ENCODE measurements around the gene CRYBG1.

The CRYBG1 gene

GRCh38 chr6:106448000-106448426, 87.5 kb downstream of the CRYBG1 start:
- Histone ChIP-seq H3K9ac (ENCODE audit: low read depth, low read length) (no peak overlapping the region), H3K27me3 (ENCODE audit: control insufficient read depth, insufficient read depth, low read length) (no peaks in the 10 kb centered on the region), H3K9me3 (ENCODE audit: control insufficient read depth, insufficient read depth, low read length) (no peaks in the 10 kb centered on the region), H3K4me3 (ENCODE audit: low read depth, low read length) (no peak overlapping the region), H3K36me3 (ENCODE audit: control insufficient read depth, insufficient read depth, low read length) (no peaks in the 10 kb centered on the region), H3K4me1 (ENCODE audit: control insufficient read depth, insufficient read depth, low read length) (peaks cover 8% of the 10 kb centered on the region; the same call in 1 of the 2 replicates), H3K27ac (ENCODE audit: low read depth, low read length) (no peak overlapping the region)

DNA sequence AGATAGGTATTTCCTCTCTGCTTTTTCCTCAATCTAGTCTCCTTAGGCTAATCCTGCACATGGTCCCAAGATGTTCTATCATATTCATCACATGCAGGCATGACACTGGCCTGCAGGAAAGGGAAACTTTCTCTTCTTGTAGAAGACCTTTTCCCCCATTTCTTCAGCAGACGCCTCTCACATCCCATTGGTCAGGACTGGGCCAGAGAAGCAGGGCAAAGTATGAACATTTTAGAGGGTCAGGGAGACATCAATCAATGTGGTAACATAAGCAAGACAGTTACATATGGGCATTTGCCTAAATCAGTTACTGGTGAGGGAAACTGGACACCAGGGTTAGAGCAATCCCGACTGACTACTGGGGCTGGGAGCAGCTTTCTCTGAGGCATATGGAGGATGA, 90.1 kb downstream of the CRYBG1 start:
- Histone ChIP-seq H3K27ac (ENCODE audit: low read depth, low read length) (no peak overlapping the region), H3K36me3 (ENCODE audit: control insufficient read depth, insufficient read depth, low read length) (no peaks in the 10 kb centered on the region), H3K9ac (ENCODE audit: low read depth, low read length) (no peak overlapping the region), H3K27me3 (ENCODE audit: control insufficient read depth, insufficient read depth, low read length) (no peaks in the 10 kb centered on the region), H3K4me3 (ENCODE audit: low read depth, low read length) (no peak overlapping the region), H3K9me3 (ENCODE audit: control insufficient read depth, insufficient read depth, low read length) (no peaks in the 10 kb centered on the region), H3K4me1 (ENCODE audit: control insufficient read depth, insufficient read depth, low read length) (peaks cover 19% of the 10 kb centered on the region)

GRCh38 chr6:106451439-106451838, 90.9 kb downstream of the CRYBG1 start:
- Histone ChIP-seq H3K9me3 (ENCODE audit: control insufficient read depth, insufficient read depth, low read length) (no peaks in the 10 kb centered on the region), H3K4me3 (ENCODE audit: low read depth, low read length) (no peak overlapping the region), H3K4me1 (ENCODE audit: control insufficient read depth, insufficient read depth, low read length) (peaks cover 19% of the 10 kb centered on the region), H3K27me3 (ENCODE audit: control insufficient read depth, insufficient read depth, low read length) (no peaks in the 10 kb centered on the region), H3K9ac (ENCODE audit: low read depth, low read length) (no peak overlapping the region), H3K27ac (ENCODE audit: low read depth, low read length) (no peak overlapping the region), H3K36me3 (ENCODE audit: control insufficient read depth, insufficient read depth, low read length) (no peaks in the 10 kb centered on the region)

- Histone ChIP-seq H3K27me3 (ENCODE audit: control insufficient read depth, insufficient read depth, low read length) (no peaks in the 10 kb centered on the region), H3K4me3 (ENCODE audit: low read depth, low read length) (no peak overlapping the region), H3K9ac (ENCODE audit: low read depth, low read length) (no peak overlapping the region), H3K4me1 (ENCODE audit: control insufficient read depth, insufficient read depth, low read length) (peaks cover 11% of the 10 kb centered on the region), H3K27ac (ENCODE audit: low read depth, low read length) (no peak overlapping the region), H3K9me3 (ENCODE audit: control insufficient read depth, insufficient read depth, low read length) (no peaks in the 10 kb centered on the region), H3K36me3 (ENCODE audit: control insufficient read depth, insufficient read depth, low read length) (no peaks in the 10 kb centered on the region)
Measured at GRCh38 chr6:106452628-106453027, 92.1 kb downstream of the CRYBG1 start.

- H3K9me3 ChIP-seq (ENCODE audit: control insufficient read depth, insufficient read depth, low read length) = no peaks in the 10 kb centered on the region
- peaks cover 11% of the 10 kb centered on the region for H3K4me1 ChIP-seq (ENCODE audit: control insufficient read depth, insufficient read depth, low read length)
- peaks cover 3% of the 10 kb centered on the region; the same call in 1 of the 2 replicates for H3K27me3 ChIP-seq (ENCODE audit: control insufficient read depth, insufficient read depth, low read length)
- no peak overlapping the region for H3K9ac ChIP-seq (ENCODE audit: low read depth, low read length)
- H3K36me3 ChIP-seq (ENCODE audit: control insufficient read depth, insufficient read depth, low read length) = no peaks in the 10 kb centered on the region
- peak overlapping the region; percentile 36; the same call in 1 of the 2 replicates for H3K4me3 ChIP-seq (ENCODE audit: low read depth, low read length)
- no peak overlapping the region for H3K27ac ChIP-seq (ENCODE audit: low read depth, low read length)
Measured at GRCh38 chr6:106453756-106454367, 93.3 kb downstream of the CRYBG1 start.

GRCh38 chr6:106456756-106457155, 96.2 kb downstream of the CRYBG1 start:
- peaks cover 26% of the 10 kb centered on the region for H3K4me1 ChIP-seq (ENCODE audit: control insufficient read depth, insufficient read depth, low read length)
- peaks cover 3% of the 10 kb centered on the region; the same call in 1 of the 2 replicates for H3K27me3 ChIP-seq (ENCODE audit: control insufficient read depth, insufficient read depth, low read length)
- H3K27ac ChIP-seq (ENCODE audit: low read depth, low read length) = no peak overlapping the region
- H3K9ac ChIP-seq (ENCODE audit: low read depth, low read length) = no peak overlapping the region
- no peak overlapping the region for H3K4me3 ChIP-seq (ENCODE audit: low read depth, low read length)
- no peaks in the 10 kb centered on the region for H3K9me3 ChIP-seq (ENCODE audit: control insufficient read depth, insufficient read depth, low read length)
- H3K36me3 ChIP-seq (ENCODE audit: control insufficient read depth, insufficient read depth, low read length) = no peaks in the 10 kb centered on the region

DNA sequence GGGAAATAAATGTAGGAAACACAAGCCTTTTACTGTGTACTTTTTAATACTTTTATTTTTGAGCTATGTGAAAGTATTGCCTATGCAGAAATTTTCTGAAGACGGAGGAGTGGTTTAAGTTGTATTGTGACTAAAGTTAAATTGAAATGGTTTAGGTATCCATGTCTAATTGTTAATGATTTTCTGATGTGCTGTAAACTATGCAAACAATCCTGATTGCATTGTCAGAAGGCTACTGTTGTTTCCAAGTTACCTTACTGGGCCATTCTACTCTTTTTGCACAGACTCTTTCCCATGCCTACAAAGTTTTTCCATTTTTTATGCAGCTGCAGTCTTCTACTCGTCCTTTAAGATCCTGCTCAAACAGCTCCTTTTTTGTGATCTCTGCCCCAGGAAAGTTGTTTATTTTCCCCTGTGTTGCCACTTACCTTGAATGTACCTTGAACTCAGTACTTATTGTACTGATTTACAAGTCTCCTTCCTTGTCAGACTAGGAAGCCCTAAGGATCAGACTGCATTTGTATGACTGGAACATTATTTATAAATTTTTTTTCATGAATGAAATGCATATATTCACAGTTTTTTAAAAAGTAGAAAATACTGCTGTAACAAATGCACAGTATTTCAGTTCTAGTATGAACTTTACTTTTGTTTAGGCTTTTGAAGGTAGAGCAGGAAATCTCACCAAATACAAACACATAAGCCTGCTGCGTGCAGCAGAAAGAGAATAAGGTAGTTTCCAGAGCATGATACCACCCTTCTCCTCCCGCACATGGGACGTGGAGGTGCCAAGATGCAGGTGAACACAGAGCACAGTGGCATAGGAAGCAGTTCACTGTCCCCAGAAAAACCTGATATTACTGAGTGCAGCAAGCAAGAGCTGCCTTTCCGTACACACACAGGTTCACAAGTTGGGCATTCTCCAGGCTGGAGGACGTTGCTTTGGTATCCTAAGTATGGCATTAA, 97.8 kb downstream of the CRYBG1 start:
- Histone ChIP-seq H3K36me3 (ENCODE audit: control insufficient read depth, insufficient read depth, low read length) (no peaks in the 10 kb centered on the region), H3K4me1 (ENCODE audit: control insufficient read depth, insufficient read depth, low read length) (peaks cover 27% of the 10 kb centered on the region), H3K9ac (ENCODE audit: low read depth, low read length) (no peak overlapping the region), H3K27me3 (ENCODE audit: control insufficient read depth, insufficient read depth, low read length) (peaks cover 7% of the 10 kb centered on the region), H3K27ac (ENCODE audit: low read depth, low read length) (no peak overlapping the region), H3K4me3 (ENCODE audit: low read depth, low read length) (no peak overlapping the region), H3K9me3 (ENCODE audit: control insufficient read depth, insufficient read depth, low read length) (no peaks in the 10 kb centered on the region)

DNA sequence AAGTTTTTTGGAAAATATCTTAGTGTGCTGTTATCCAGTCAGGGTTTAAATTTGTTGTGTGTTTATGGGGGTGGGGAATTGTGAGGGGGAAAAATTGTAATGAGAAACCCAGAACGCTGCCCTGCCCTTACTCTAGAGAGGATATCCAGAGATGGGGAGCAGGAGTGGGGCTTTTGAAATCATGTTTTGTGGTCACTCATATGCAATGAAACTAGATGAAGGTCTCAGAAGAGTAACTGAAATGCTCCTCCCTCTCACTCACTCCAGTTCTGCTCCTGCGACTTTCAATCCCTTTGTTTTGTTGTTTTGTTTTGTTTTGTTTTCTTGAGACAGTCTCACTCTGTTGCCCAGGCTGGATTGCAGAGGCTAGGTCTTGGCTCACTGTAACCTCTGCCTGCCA, 100.0 kb downstream of the CRYBG1 start:
- Histone ChIP-seq H3K9ac (ENCODE audit: low read depth, low read length) (no peak overlapping the region), H3K27ac (ENCODE audit: low read depth, low read length) (peak overlapping the region; percentile 9), H3K36me3 (ENCODE audit: control insufficient read depth, insufficient read depth, low read length) (no peaks in the 10 kb centered on the region), H3K9me3 (ENCODE audit: control insufficient read depth, insufficient read depth, low read length) (no peaks in the 10 kb centered on the region), H3K27me3 (ENCODE audit: control insufficient read depth, insufficient read depth, low read length) (peaks cover 7% of the 10 kb centered on the region), H3K4me3 (ENCODE audit: low read depth, low read length) (no peak overlapping the region), H3K4me1 (ENCODE audit: control insufficient read depth, insufficient read depth, low read length) (peaks cover 16% of the 10 kb centered on the region)

DNA sequence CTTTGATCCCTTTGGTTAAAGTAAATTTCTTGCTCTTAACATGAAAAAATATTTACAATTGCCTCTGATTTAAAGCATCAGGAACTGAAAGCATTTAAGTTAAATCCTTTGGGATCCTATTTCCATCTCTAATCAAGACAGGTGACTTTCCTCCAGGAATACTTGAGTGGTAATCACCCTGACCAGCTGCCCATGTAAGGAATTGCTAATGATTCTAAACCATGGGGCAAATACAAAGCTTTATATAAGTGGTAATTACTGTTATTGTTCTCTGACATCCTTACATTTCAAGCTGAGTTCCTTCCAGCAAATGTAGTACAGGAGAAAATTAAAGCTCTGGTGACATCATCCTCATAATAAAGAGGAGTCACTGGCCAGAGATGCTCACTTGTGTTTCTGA, 100.6 kb downstream of the CRYBG1 start:
- Histone ChIP-seq H3K4me3 (ENCODE audit: low read depth, low read length) (0 out of 2 replicates have a peak overlapping the region, but pooled peaks have one; percentile 1), H3K9ac (ENCODE audit: low read depth, low read length) (no peak overlapping the region), H3K27me3 (ENCODE audit: control insufficient read depth, insufficient read depth, low read length) (peaks cover 7% of the 10 kb centered on the region), H3K4me1 (ENCODE audit: control insufficient read depth, insufficient read depth, low read length) (peaks cover 18% of the 10 kb centered on the region), H3K36me3 (ENCODE audit: control insufficient read depth, insufficient read depth, low read length) (no peaks in the 10 kb centered on the region), H3K27ac (ENCODE audit: low read depth, low read length) (peak overlapping the region; percentile 48), H3K9me3 (ENCODE audit: control insufficient read depth, insufficient read depth, low read length) (no peaks in the 10 kb centered on the region)

GRCh38 chr6:106462923-106463557, 102.5 kb downstream of the CRYBG1 start:
- Histone ChIP-seq H3K4me3 (ENCODE audit: low read depth, low read length) (no peak overlapping the region), H3K27me3 (ENCODE audit: control insufficient read depth, insufficient read depth, low read length) (peaks cover 7% of the 10 kb centered on the region), H3K9me3 (ENCODE audit: control insufficient read depth, insufficient read depth, low read length) (no peaks in the 10 kb centered on the region), H3K27ac (ENCODE audit: low read depth, low read length) (no peak overlapping the region), H3K4me1 (ENCODE audit: control insufficient read depth, insufficient read depth, low read length) (peaks cover 22% of the 10 kb centered on the region), H3K36me3 (ENCODE audit: control insufficient read depth, insufficient read depth, low read length) (no peaks in the 10 kb centered on the region), H3K9ac (ENCODE audit: low read depth, low read length) (no peak overlapping the region)

Data from HUES48 (cell line).